K562 treated with DMSO at 1 percent for 4 hours (cell line): ENCODE results near the gene GALC. TPM values are rescaled to one million over a fixed set of nuclear protein-coding genes. Genes with fewer than 3 reads are reported as not detected.

Source experiments
- total RNA-seq: library from RNA; unstranded; fragments of 300-600 nt; gene quantifications from 2 replicates; pipeline ENCODE4 v1.2.3, GENCODE V29; 2022; ENCODE audit not compliant: insufficient read depth

Gene GALC
- total RNA-seq, result 17.0 and 22.2 TPM in 2 replicates

GRCh38 chr14:87992718-87993628 is at the start of gene GALC:
Gene GALC (minus strand): TSS chr14:87993182. CDS start chr14:87993164, 18 bp downstream.

GRCh38 chr14:88005050-88005481 is 12.1 kb upstream of the GALC start, which contains the start of gene GPR65:
Gene GPR65 (plus strand): TSS chr14:88005135. CDS start chr14:88010848, 5,713 bp downstream.

Other genes starting within 250 kb of the GALC start
- 0.21 TPM in 1 of 2 replicates, not detected in the other for gene GPR65, start 12.0 kb upstream of the GALC start, total RNA-seq